ENCODE results near the gene TAF10. TPM values are rescaled to one million over a fixed set of nuclear protein-coding genes. Genes with fewer than 3 reads are reported as not detected.

Gene TAF10
- total and polyA plus RNA-seq, 2 of the 13 experiments (the other 11 are each of a cell fraction or from before 2014, with no cell fraction given) = 71.3 to 134 TPM

DNA sequence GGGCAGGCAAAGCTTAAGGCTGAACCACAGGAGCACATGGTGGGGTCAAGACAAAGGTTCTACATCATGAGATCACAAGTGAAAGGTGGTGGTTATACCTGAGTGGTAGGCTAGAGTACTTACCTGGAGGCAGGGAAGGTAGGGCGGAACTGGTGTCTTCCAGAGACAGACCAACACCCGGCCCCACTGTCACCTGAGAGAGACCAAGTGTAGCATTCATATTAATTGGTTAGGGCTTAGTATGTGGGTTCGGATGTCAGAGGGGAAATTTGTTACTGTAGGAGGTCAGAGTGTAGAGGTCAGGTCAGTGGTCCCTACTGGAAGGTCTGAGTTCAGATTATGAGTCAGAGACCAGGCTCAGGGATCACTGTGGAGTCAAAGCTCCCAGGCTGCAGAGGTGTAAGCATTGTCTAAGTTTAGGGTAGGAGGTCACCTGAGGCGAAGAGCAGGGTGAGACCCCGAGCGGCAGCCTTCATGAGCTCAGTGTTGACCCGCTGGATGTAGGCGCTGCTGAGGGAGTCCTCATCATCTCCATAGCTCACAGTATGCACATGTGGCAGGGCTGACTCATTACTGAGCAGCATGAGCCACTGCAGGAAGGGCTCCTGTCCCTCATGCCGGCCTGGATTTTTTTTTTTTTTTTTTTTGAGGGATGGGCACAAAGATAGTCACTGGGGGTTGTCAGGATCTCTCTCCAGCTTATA, 4.0 kb upstream of the TAF10 start:
- no peak overlapping the region for H3K4me3 ChIP-seq (replicated peaks in 1 of 3; ENCODE audit: insufficient read depth in 1 of 3, low read depth in 2 of 3, low read length in 3 of 3)
- H3K9ac ChIP-seq (ENCODE audit: insufficient read depth, low read depth, low read length) = no peak overlapping the region
- peaks cover 39% of the 10 kb centered on the region for H3K4me1 ChIP-seq (ENCODE audit: insufficient read depth, low read length)
- CTCF ChIA-PET (ENCODE audit: low intra/inter-chr PET ratio, low total read pairs) = no interaction called here
- TF ChIP-seq ZNF263 (CRISPR knock-in tag; IDR thresholded peaks at IDR 0.05) (no peak), ZNF24 (IDR thresholded peaks at IDR 0.05) (no peak), TEF (CRISPR knock-in tag; IDR thresholded peaks at IDR 0.05) (no peak), REL (CRISPR knock-in tag; conservative IDR thresholded peaks at IDR 0.05) (no peak), RFX3 (CRISPR knock-in tag; IDR thresholded peaks at IDR 0.05) (no peak), MTF1 (CRISPR knock-in tag; IDR thresholded peaks at IDR 0.05) (no peak), NFRKB (IDR thresholded peaks at IDR 0.05) (no peak), SRSF9 (IDR thresholded peaks at IDR 0.05; ENCODE audit: borderline replicate concordance, insufficient read depth, low read depth, low read length, poor library complexity, severe bottlenecking) (no peak), ZNF691 (CRISPR knock-in tag; IDR thresholded peaks at IDR 0.05; ENCODE audit: borderline replicate concordance, low read depth) (no peak), ZBTB7B (CRISPR knock-in tag; IDR thresholded peaks at IDR 0.05) (no peak)
- TF ChIP-seq, protein P1, sequence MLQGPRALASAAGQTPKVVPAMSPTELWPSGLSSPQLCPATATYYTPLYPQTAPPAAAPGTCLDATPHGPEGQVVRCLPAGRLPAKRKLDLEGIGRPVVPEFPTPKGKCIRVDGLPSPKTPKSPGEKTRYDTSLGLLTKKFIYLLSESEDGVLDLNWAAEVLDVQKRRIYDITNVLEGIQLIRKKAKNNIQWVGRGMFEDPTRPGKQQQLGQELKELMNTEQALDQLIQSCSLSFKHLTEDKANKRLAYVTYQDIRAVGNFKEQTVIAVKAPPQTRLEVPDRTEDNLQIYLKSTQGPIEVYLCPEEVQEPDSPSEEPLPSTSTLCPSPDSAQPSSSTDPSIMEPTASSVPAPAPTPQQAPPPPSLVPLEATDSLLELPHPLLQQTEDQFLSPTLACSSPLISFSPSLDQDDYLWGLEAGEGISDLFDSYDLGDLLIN (CRISPR knock-in tag; IDR thresholded peaks at IDR 0.05; ENCODE audit: borderline replicate concordance) = no peak
- TF ChIP-seq, protein P2, sequence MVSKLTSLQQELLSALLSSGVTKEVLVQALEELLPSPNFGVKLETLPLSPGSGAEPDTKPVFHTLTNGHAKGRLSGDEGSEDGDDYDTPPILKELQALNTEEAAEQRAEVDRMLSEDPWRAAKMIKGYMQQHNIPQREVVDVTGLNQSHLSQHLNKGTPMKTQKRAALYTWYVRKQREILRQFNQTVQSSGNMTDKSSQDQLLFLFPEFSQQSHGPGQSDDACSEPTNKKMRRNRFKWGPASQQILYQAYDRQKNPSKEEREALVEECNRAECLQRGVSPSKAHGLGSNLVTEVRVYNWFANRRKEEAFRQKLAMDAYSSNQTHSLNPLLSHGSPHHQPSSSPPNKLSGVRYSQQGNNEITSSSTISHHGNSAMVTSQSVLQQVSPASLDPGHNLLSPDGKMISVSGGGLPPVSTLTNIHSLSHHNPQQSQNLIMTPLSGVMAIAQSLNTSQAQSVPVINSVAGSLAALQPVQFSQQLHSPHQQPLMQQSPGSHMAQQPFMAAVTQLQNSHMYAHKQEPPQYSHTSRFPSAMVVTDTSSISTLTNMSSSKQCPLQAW (CRISPR knock-in tag; IDR thresholded peaks at IDR 0.05) = no peak
- H3K27me3 ChIP-seq (ENCODE audit: control insufficient read depth in 1 of 2, insufficient read depth in 2 of 2, low read length in 2 of 2) = peaks cover 0 to 9% of the 10 kb centered on the region in 2 experiments; a peak in 2 of 5 replicates
- intact Hi-C loops (cut with micrococcal nuclease; ENCODE audit: unreplicated experiment) (no loop called here), in situ Hi-C loops (cut with HindIII; ENCODE audit: extremely low pct_ligation_motif_present, low pct_unique_long_range_greater_than_20kb) (no loop called here)
- no peak overlapping the region for H3K4me2 ChIP-seq (ENCODE audit: low read depth, low read length)
- peaks cover 2 to 16% of the 10 kb centered on the region in 2 experiments; a peak in 3 of 5 replicates for H3K36me3 ChIP-seq (replicated peaks in 1 of 2; ENCODE audit: control insufficient read depth in 1 of 2, insufficient read depth in 2 of 2, low read length in 2 of 2)
- 97% methylated on average over 8 of the region's 9 CpGs for WGBS (ENCODE audit: low lambda C conversion rate)
- FAIRE-seq (no peak), DNase-seq (ENCODE audit: low spot score) (no peak), ATAC-seq (no peak)
- BruUV-seq (replicated peaks) = no TSS peak
- peaks cover 7% of the 10 kb centered on the region for H3K79me2 ChIP-seq (ENCODE audit: insufficient read depth, low read length)
- POLR2A ChIA-PET = no interaction called here
- H4K20me1 ChIP-seq (ENCODE audit: insufficient read depth, low read length) = no peaks in the 10 kb centered on the region
- H3K27ac ChIP-seq (ENCODE audit: extremely low read length, insufficient read depth, low read length) = no peak overlapping the region
- no peaks in the 10 kb centered on the region for H3K9me3 ChIP-seq (ENCODE audit: low read length)
- no peak overlapping the region for H2AFZ ChIP-seq (ENCODE audit: low read length)

All from HepG2 (cell line).